Measurements from ENCODE around the gene SLC22A31. TPM values are rescaled to one million over a fixed set of nuclear protein-coding genes. Genes with fewer than 3 reads are reported as not detected.

The SLC22A31 gene
- total RNA-seq, 4 donors from 2014 or later, result not detected

GRCh38 chr16:89199241-89200123 is 855 bp downstream of the SLC22A31 start:
- TF ChIP-seq CTCF (IDR thresholded peaks at IDR 0.05; ENCODE audit: low read depth), result no peak

GRCh38 chr16:89198417-89199240 is 1.7 kb downstream of the SLC22A31 start:
- TF ChIP-seq CTCF (IDR thresholded peaks at IDR 0.05; ENCODE audit: low read depth), result no peak

- TF ChIP-seq CTCF (IDR thresholded peaks at IDR 0.05; ENCODE audit: low read depth), result no peak
Observed at GRCh38 chr16:89197633-89198416, 2.5 kb downstream of the SLC22A31 start.

GRCh38 chr16:89197033-89197632 is 3.2 kb downstream of the SLC22A31 start:
- TF ChIP-seq CTCF (IDR thresholded peaks at IDR 0.05; ENCODE audit: low read depth), result no peak

GRCh38 chr16:89195521-89196171 is 4.7 kb downstream of the SLC22A31 start:
- no peak for TF ChIP-seq CTCF (IDR thresholded peaks at IDR 0.05; ENCODE audit: low read depth)

- no peak for TF ChIP-seq CTCF (IDR thresholded peaks at IDR 0.05; ENCODE audit: low read depth)
Observed at GRCh38 chr16:89194340-89195311, 5.7 kb downstream of the SLC22A31 start.

Data from subcutaneous adipose tissue (tissue), 4 donors.